IMR-90 (cell line): ENCODE results near the gene CDH13. TPM values are rescaled to one million over a fixed set of nuclear protein-coding genes. Genes with fewer than 3 reads are reported as not detected.

Experiments used
- ATAC-seq: fragments of 200-7000 bp; cut with Tn5 transposase; 2 replicates; pipeline ENCODE4 v1.9.1; 2020; ENCODE audit warnings: low read depth, mild to moderate bottlenecking, moderate library complexity
- BruUV-seq: library from RNA; stranded (reverse); fragments of 400-500 nt; replicated peaks from 2 replicates; lab custom pipeline; 2021; lab: Mats Ljungman, UMichigan
- CTCF ChIA-PET: fragments of 300-600 bp; formaldehyde crosslinking; extraction: SDS; loops from one replicate; lab custom pipeline; 2021; ENCODE audit warnings: antibody characterized with exemption; lab: Yijun Ruan, JAX
- POLR2A ChIA-PET: fragments of 300-600 bp; sonication (Branson Sonifier 250); formaldehyde crosslinking; loops from one replicate; lab custom pipeline; 2022; ENCODE audit warnings: antibody characterized with exemption; ENCODE audit not compliant: unreplicated experiment; lab: Charles Lee
- DNase-seq: peaks from one replicate; pipeline ENCODE4 v3.0.0; 2013
- H2AFZ ChIP-seq: replicated peaks from 2 replicates; pipeline ENCODE3; 2013; ENCODE audit warnings: low read length, mild to moderate bottlenecking; ENCODE audit not compliant: poor library complexity
- H2AK5ac ChIP-seq: 2 replicates; pipeline ENCODE4 v1.6.1; 2013; ENCODE audit warnings: low read depth, low read length, inconsistent platforms
- H2AK9ac ChIP-seq: replicated peaks from 2 replicates; pipeline ENCODE3; 2013; ENCODE audit warnings: mild to moderate bottlenecking, low read depth, low read length, moderate library complexity; ENCODE audit not compliant: poor library complexity
- H2BK120ac ChIP-seq: 2 replicates; pipeline ENCODE4 v1.6.1; 2013; ENCODE audit warnings: low read depth, low read length, inconsistent platforms
- H2BK15ac ChIP-seq: 3 replicates; pipeline ENCODE4 v1.6.1; 2013; ENCODE audit warnings: low read depth, low read length, inconsistent platforms
- H2BK20ac ChIP-seq: 2 replicates; pipeline ENCODE4 v1.6.1; 2013; ENCODE audit warnings: low read depth, mild to moderate bottlenecking, inconsistent platforms, low read length, moderate library complexity
- H2BK5ac ChIP-seq: 2 replicates; pipeline ENCODE4 v1.6.1; 2013; ENCODE audit warnings: mild to moderate bottlenecking, low read depth, low read length, inconsistent platforms; ENCODE audit not compliant: poor library complexity, severe bottlenecking
- H3K14ac ChIP-seq: replicated peaks from 2 replicates; pipeline ENCODE4 v1.6.1; 2013; ENCODE audit warnings: low read depth, low read length, inconsistent platforms
- H3K18ac ChIP-seq: 2 replicates; pipeline ENCODE4 v1.6.1; 2013; ENCODE audit warnings: low read depth, low read length, control low read depth
- H3K23ac ChIP-seq: 2 replicates; pipeline ENCODE4 v1.6.1; 2013; ENCODE audit warnings: low read depth, low read length, inconsistent platforms
- H3K27ac ChIP-seq: 2 replicates; pipeline ENCODE4 v1.5.1; 2013; ENCODE audit warnings: mild to moderate bottlenecking, control low read depth, low read length; ENCODE audit not compliant: insufficient read depth
- H3K27me3 ChIP-seq: 2 replicates; pipeline ENCODE4 v1.6.1; 2013; ENCODE audit warnings: low read length; ENCODE audit not compliant: control insufficient read depth, insufficient read depth
- H3K36me3 ChIP-seq: 2 replicates; pipeline ENCODE4 v1.6.1; 2013; ENCODE audit warnings: low read length, mixed read lengths; ENCODE audit not compliant: control insufficient read depth, insufficient read depth
- H3K4ac ChIP-seq: 2 replicates; pipeline ENCODE4 v1.6.1; 2013; ENCODE audit warnings: low read depth, low read length, inconsistent platforms
- H3K4me1 ChIP-seq: 2 replicates; pipeline ENCODE4 v1.6.1; 2013; ENCODE audit warnings: low read length, mixed read lengths; ENCODE audit not compliant: control insufficient read depth, insufficient read depth
- H3K4me2 ChIP-seq: 2 replicates; pipeline ENCODE4 v1.6.1; 2013; ENCODE audit warnings: low read depth, mild to moderate bottlenecking, control low read depth, low read length, moderate library complexity
- H3K4me3 ChIP-seq: 2 replicates; pipeline ENCODE4 v1.5.1; 2013; ENCODE audit warnings: low read depth, mild to moderate bottlenecking, control low read depth, low read length, moderate library complexity; ENCODE audit not compliant: insufficient read depth
- H3K56ac ChIP-seq: 2 replicates; pipeline ENCODE4 v1.6.1; 2013; ENCODE audit warnings: low read length, inconsistent platforms; ENCODE audit not compliant: insufficient read depth; ENCODE audit errors: extremely low read depth
- H3K79me1 ChIP-seq, 2 experiments: 2 replicates each; pipeline ENCODE4 v1.6.1; 2013; ENCODE audit warnings: low read length in 2 of 2, inconsistent platforms in 1 of 2, low read depth in 1 of 2
- H3K9ac ChIP-seq: 2 replicates; pipeline ENCODE4 v1.6.1; 2013; ENCODE audit warnings: low read depth, low read length, control low read depth
- H3K9me1 ChIP-seq: 2 replicates; pipeline ENCODE4 v1.6.1; 2013; ENCODE audit warnings: low read length, inconsistent platforms; ENCODE audit not compliant: insufficient read depth
- H3K9me3 ChIP-seq: 2 replicates; pipeline ENCODE4 v1.6.1; 2013; ENCODE audit warnings: low read length; ENCODE audit not compliant: control insufficient read depth, insufficient read depth
- H4K20me1 ChIP-seq: 2 replicates; pipeline ENCODE4 v1.6.1; 2013; ENCODE audit warnings: low read length, inconsistent platforms; ENCODE audit not compliant: insufficient read depth
- H4K5ac ChIP-seq: 2 replicates; pipeline ENCODE4 v1.6.1; 2013; ENCODE audit warnings: mild to moderate bottlenecking, low read depth, low read length, control low read depth
- H4K8ac ChIP-seq, 2 experiments: 2 replicates each; pipeline ENCODE4 v1.6.1; 2013; ENCODE audit warnings: low read depth in 2 of 2, low read length in 2 of 2, control low read depth in 1 of 2, inconsistent platforms in 1 of 2
- H4K91ac ChIP-seq: 2 replicates; pipeline ENCODE4 v1.6.1; 2013; ENCODE audit warnings: low read depth, low read length, inconsistent platforms; ENCODE audit not compliant: insufficient read depth
- BHLHE40 ChIP-seq: fragments of 150-350 bp; IDR thresholded peaks from 2 replicates; pipeline ENCODE4 v1.6.1; 2016; ENCODE audit warnings: mild to moderate bottlenecking, low read depth, low read length
- CEBPB ChIP-seq: IDR thresholded peaks from 2 replicates; pipeline ENCODE4 v1.6.1; 2012; ENCODE audit warnings: low read depth, low read length, improper control_type of control experiment
- CHD1 ChIP-seq: IDR thresholded peaks from 2 replicates; pipeline ENCODE4 v1.6.1; 2012; ENCODE audit warnings: low read depth, low read length, improper control_type of control experiment
- CTCF ChIP-seq: conservative IDR thresholded peaks from 2 replicates; pipeline ENCODE4 v1.5.1; 2012; ENCODE audit warnings: mild to moderate bottlenecking, low read depth, low read length, improper control_type of control experiment
- ELK1 ChIP-seq: fragments of 150-350 bp; IDR thresholded peaks from 2 replicates; pipeline ENCODE4 v1.6.1; 2016; ENCODE audit warnings: low read depth, mild to moderate bottlenecking, low read length, moderate library complexity, borderline replicate concordance
- FOS ChIP-seq: fragments of 150-350 bp; IDR thresholded peaks from 2 replicates; pipeline ENCODE4 v1.6.1; 2016; ENCODE audit warnings: low read depth, low read length
- MAFK ChIP-seq: IDR thresholded peaks from 2 replicates; pipeline ENCODE4 v1.6.1; 2012; ENCODE audit warnings: low read depth, low read length, improper control_type of control experiment
- MXI1 ChIP-seq: IDR thresholded peaks from 2 replicates; pipeline ENCODE4 v1.6.1; 2012; ENCODE audit warnings: low read depth, mild to moderate bottlenecking, low read length, moderate library complexity, borderline replicate concordance
- NFE2L2 ChIP-seq: fragments of 150-350 bp; IDR thresholded peaks from 2 replicates; pipeline ENCODE4 v1.6.1; 2016; ENCODE audit warnings: low read depth, mild to moderate bottlenecking, low read length
- POLR2A ChIP-seq: IDR thresholded peaks from 2 replicates; pipeline ENCODE4 v1.6.1; 2012; ENCODE audit warnings: mild to moderate bottlenecking, low read depth, low read length
- RAD21 ChIP-seq: IDR thresholded peaks from 2 replicates; pipeline ENCODE4 v1.6.1; 2012; ENCODE audit warnings: low read length, improper control_type of control experiment
- RCOR1 ChIP-seq: IDR thresholded peaks from 2 replicates; pipeline ENCODE4 v1.6.1; 2012; ENCODE audit warnings: mild to moderate bottlenecking, low read length, improper control_type of control experiment; ENCODE audit not compliant: insufficient replicate concordance
- RFX5 ChIP-seq: IDR thresholded peaks from 2 replicates; pipeline ENCODE4 v1.8.0; 2012; ENCODE audit warnings: low read depth, mild to moderate bottlenecking, low read length, moderate library complexity
- SMC3 ChIP-seq: fragments of 150-350 bp; IDR thresholded peaks from 2 replicates; pipeline ENCODE4 v1.6.1; 2016; ENCODE audit warnings: low read depth, mild to moderate bottlenecking, antibody characterized with exemption, low read length, moderate library complexity
- USF2 ChIP-seq: fragments of 150-350 bp; IDR thresholded peaks from 2 replicates; pipeline ENCODE4 v1.6.1; 2017; ENCODE audit warnings: mild to moderate bottlenecking, antibody characterized with exemption, low read length, low read depth
- WGBS, 2 experiments: methylation state at CpG; one replicate each; pipeline versions ENCODE4 v1.1.5 to v1.1.7; 2013; ENCODE audit warnings: missing lambda C conversion rate in 2 of 2; ENCODE audit not compliant: insufficient read length in 1 of 2; ENCODE audit errors: extremely low coverage in 2 of 2; 5-methylcytosine and 5-hydroxymethylcytosine counted together
- dilution Hi-C: fragments of 300-500 bp; cut with HindIII; formaldehyde crosslinking; loops from one replicate; pipeline ENCODE4 v1.14.3; 2018; ENCODE audit warnings: low sequenced_read_pairs; ENCODE audit not compliant: unreplicated experiment
- in situ Hi-C: fragments of 300-500 bp; cut with MboI; formaldehyde crosslinking; loops from 3 replicates; pipeline ENCODE4 v1.14.3; 2019; ENCODE audit warnings: low sequenced_read_pairs, inconsistent platforms, mixed read lengths
- intact Hi-C: fragments of 100-400 bp; cut with micrococcal nuclease; formaldehyde crosslinking; loops from 2 replicates; pipeline ENCODE4 v1.10.0; 2022
- polyA plus RNA-seq, 3 experiments: library from polyadenylated mRNA; depleted of rRNA; stranded (reverse); fragments of >200 nt; gene quantifications; 2 replicates each; pipeline ENCODE4 v1.2.3, GENCODE V29; 2012; ENCODE audit warnings: low replicate concordance in 1 of 3
- total RNA-seq: library from RNA; depleted of rRNA; stranded (reverse); fragments of >200 nt; gene quantifications from 2 replicates; pipeline ENCODE4 v1.2.3, GENCODE V29; 2012

CDH13 gene
- total and polyA plus RNA-seq, 2 of the 4 experiments (the other 2 are of a cell fraction): 61.6 to 74.7 TPM

- Histone ChIP-seq H3K18ac (no peak overlapping the region), H3K9me1 (peaks cover 8% of the 10 kb centered on the region), H2AK9ac (no peak overlapping the region), H3K4me3 (no peak overlapping the region), H4K91ac (no peak overlapping the region), H3K4ac (no peak overlapping the region), H3K27me3 (no peaks in the 10 kb centered on the region), H4K5ac (no peak overlapping the region), H2BK15ac (no peak overlapping the region), H3K14ac (no peak overlapping the region), H4K8ac (no peak overlapping the region), H2BK20ac (no peak overlapping the region), H2AK5ac (no peak overlapping the region), H3K56ac (no peak overlapping the region), H3K9ac (no peak overlapping the region), H3K27ac (no peak overlapping the region), H3K9me3 (peaks cover 5% of the 10 kb centered on the region; the same call in 1 of the 2 replicates), H2AFZ (no peak overlapping the region), H4K20me1 (no peaks in the 10 kb centered on the region), H3K23ac (no peak overlapping the region), H2BK120ac (no peak overlapping the region), H3K4me2 (no peak overlapping the region), H2BK5ac (no peak overlapping the region), H3K79me1 (no peaks in the 10 kb centered on the region), H3K4me1 (no peaks in the 10 kb centered on the region), H3K36me3 (no peaks in the 10 kb centered on the region)
- ATAC-seq (no peak), DNase-seq (no peak)
- in situ Hi-C loops (no loop called here), dilution Hi-C loops (no loop called here), intact Hi-C loops (no loop called here)
- WGBS, 2 experiments: no CpG with 5 or more reads among the region's 3 CpGs
- no TSS peak for BruUV-seq
- ChIA-PET POLR2A (no interaction called here), CTCF (no interaction called here)
- no peak for TF ChIP-seq NFE2L2
- TF ChIP-seq BHLHE40: no peak
- TF ChIP-seq RFX5: no peak
- TF ChIP-seq POLR2A: no peak
- no peak for TF ChIP-seq MAFK
- no peak for TF ChIP-seq CHD1
- no peak for TF ChIP-seq RCOR1
- no peak for TF ChIP-seq CTCF
- no peak for TF ChIP-seq USF2
- TF ChIP-seq FOS: no peak
- TF ChIP-seq ELK1: no peak
- no peak for TF ChIP-seq CEBPB
- TF ChIP-seq RAD21: no peak
- TF ChIP-seq SMC3: no peak
- no peak for TF ChIP-seq MXI1
Measured at GRCh38 chr16:83721676-83722075, 1094.9 kb downstream of the CDH13 start.
